Mononuclear cell (primary cell): ENCODE measurements around the gene PLEKHA6. TPM values are rescaled to one million over a fixed set of nuclear protein-coding genes. Genes with fewer than 3 reads are reported as not detected.

Experiments
- H3K27me3 ChIP-seq: 2 replicates; pipeline ENCODE4 v1.6.0; 2011; ENCODE audit warnings: low read length, control low read depth; ENCODE audit not compliant: insufficient read depth
- H3K4me1 ChIP-seq: 2 replicates; pipeline ENCODE4 v1.5.1; 2011; ENCODE audit warnings: mild to moderate bottlenecking, low read length, control low read depth; ENCODE audit not compliant: insufficient read depth
- H3K4me3 ChIP-seq: 2 replicates; pipeline ENCODE4 v1.5.1; 2011; ENCODE audit warnings: mild to moderate bottlenecking, low read length, moderate library complexity
- H3K9me3 ChIP-seq: 2 replicates; pipeline ENCODE4 v1.5.1; 2011; ENCODE audit warnings: low read depth, mild to moderate bottlenecking, control low read depth, low read length
- total RNA-seq: library from RNA; depleted of rRNA; stranded (reverse); fragments of >200 nt; gene quantifications from one replicate; pipeline ENCODE4 v1.2.3, GENCODE V29; 2012

Gene PLEKHA6
- total RNA-seq, 1 donor, result under 0.01 TPM

DNA sequence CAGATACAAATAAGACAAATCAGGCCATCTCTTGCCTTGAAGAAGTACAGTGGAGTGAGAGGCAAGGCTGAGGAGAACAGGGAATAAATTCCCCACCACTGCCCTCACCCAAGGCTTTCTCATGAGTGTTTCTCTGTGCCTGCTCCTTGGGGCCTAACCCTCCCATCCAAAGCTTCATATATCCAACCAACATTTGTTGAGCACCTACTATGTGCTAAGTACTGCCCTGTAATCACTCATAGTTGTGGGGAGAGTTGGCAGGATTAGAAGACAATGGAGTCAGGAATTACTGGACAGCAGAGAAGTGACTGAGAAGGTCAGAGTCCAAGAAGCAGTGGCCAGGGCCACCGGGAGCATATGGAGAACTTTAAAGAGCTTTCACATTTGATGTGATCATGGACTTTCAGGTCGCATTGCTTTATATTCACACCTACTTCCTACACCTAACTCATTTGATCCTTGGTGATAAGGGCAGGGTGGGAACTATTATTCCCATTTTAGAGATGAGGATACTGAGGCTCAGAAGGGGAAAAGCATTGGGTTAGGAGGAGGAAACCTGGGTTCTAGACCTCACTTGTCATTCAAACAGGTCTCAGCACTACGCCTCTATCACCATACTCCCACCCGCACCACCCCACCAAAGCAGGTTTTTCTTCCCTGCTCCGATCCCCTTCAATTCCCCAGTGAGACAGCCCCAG lies 6.4 kb downstream of the PLEKHA6 start:
- Histone ChIP-seq H3K9me3 (no peaks in the 10 kb centered on the region), H3K4me3 (no peak overlapping the region), H3K27me3 (no peaks in the 10 kb centered on the region), H3K4me1 (peaks cover 8% of the 10 kb centered on the region)

DNA sequence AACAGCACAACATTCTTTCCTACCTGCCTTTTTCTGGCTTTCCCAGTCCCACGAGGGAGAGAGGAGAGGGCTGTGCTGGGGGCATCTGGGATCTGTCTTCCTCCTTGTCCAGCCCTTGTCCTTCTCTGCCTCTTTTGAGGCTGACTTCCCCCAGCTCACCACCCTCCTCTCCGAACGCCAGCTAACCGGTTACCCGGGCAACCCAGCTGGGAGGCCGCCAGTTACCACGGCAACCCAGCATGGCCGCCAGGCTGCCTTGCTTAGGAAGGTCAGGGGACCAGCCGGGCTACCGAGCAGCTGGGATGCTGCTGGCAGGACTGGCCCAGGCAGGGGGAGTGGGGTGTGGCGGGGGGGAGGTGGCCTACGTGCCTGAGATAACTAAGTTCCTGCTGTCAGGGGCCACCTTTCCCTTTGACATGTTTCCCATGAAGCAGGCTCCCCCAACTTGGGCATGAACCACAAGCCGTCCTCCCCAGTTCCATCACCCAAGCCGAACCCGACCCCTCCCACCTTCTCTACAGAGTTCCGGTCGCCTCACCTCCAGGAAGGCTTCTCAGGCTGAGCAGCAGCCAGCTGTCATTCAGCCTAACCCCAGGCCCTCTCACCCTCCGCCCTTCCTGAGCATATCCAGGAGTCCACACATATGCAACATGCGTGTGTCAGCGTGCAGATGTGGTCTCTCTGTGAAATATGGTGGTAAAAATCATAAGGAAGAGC lies 8.7 kb downstream of the PLEKHA6 start:
- Histone ChIP-seq H3K4me1 (no peaks in the 10 kb centered on the region), H3K4me3 (no peak overlapping the region), H3K27me3 (no peaks in the 10 kb centered on the region), H3K9me3 (no peaks in the 10 kb centered on the region)

DNA sequence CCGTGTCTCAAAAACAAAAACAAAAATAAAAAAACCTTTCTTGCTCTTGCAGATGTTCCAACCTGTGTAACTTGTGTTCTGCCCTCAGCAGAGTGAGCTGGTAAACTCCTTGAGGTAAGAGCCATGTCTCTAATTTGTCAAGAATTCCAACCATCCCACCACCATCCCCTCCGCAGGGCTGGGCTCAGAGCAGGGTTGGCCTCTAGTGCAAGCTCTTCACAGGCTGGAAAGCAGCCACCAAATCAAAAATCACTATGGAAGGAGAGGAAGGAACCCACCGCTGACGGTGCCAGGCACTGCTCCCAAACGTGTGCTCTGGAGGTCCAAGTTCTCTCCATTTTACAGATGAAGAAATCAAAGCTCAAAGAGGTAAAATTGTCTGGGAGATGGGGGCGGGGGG lies 9.4 kb downstream of the PLEKHA6 start:
- Histone ChIP-seq H3K9me3 (no peaks in the 10 kb centered on the region), H3K4me3 (no peak overlapping the region), H3K27me3 (no peaks in the 10 kb centered on the region), H3K4me1 (no peaks in the 10 kb centered on the region)

DNA sequence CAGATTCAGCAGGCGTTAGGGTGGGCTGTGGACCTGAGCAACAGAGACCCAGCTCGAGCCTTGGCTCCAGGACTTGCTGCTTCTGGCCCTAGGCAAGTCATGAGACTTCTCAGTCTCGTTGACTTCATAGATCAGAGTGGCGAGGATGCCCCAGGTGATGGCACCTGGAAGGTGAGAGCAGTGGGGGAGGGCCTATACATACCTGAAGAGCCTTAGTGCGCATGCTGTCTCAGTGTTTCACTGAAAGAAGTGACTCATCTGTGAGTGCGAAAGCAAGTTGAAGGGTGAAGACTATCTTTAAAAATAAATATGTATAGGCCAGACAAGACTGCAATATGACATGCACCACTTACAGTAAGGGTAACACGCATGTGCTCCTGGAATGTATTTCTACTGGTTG lies 10.1 kb downstream of the PLEKHA6 start:
- no peaks in the 10 kb centered on the region for H3K27me3 ChIP-seq
- H3K4me1 ChIP-seq, result no peaks in the 10 kb centered on the region
- H3K4me3 ChIP-seq, result no peak overlapping the region
- H3K9me3 ChIP-seq, result no peaks in the 10 kb centered on the region

DNA sequence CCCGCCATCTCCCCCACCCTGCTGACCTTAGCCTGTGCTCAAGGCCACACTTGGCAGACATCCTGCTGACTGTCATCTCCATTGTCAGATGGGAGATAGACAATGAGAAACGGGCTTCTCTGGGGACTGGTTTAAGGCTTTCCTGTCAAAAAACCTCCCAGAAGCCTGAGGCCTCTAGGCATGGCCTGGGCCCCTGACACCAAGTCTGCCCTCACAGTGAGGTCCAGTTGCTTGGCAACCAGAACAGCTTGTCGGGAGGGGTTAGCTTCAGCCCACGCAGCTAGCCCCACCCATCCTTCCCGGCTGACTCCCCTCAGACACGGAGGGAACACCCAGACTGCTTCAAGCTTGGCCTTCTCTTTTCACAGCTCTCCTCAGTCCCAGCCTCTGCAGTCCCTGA lies 11.0 kb downstream of the PLEKHA6 start:
- Histone ChIP-seq H3K4me3 (no peak overlapping the region), H3K9me3 (no peaks in the 10 kb centered on the region), H3K27me3 (no peaks in the 10 kb centered on the region), H3K4me1 (no peaks in the 10 kb centered on the region)

DNA sequence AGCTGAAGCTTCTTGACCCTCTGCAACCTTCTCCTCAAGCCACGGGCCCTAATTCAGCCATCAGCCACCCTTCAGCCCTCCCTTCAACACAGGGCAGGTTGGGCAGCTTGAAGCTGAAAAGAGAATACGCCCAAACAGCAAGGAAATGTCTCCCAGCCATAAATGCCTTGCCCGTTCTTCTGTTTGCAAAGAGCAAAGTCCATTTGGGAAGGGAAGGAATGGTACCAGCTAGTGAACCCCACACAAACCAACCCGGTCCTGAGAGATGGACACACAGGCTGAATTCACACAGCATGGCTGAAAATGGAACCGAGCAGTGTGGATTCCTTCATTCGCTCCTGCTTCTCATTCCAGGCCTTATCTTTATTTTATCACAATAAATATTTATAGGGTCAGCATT lies 11.5 kb downstream of the PLEKHA6 start:
- Histone ChIP-seq H3K27me3 (no peaks in the 10 kb centered on the region), H3K9me3 (no peaks in the 10 kb centered on the region), H3K4me3 (no peak overlapping the region), H3K4me1 (no peaks in the 10 kb centered on the region)

DNA sequence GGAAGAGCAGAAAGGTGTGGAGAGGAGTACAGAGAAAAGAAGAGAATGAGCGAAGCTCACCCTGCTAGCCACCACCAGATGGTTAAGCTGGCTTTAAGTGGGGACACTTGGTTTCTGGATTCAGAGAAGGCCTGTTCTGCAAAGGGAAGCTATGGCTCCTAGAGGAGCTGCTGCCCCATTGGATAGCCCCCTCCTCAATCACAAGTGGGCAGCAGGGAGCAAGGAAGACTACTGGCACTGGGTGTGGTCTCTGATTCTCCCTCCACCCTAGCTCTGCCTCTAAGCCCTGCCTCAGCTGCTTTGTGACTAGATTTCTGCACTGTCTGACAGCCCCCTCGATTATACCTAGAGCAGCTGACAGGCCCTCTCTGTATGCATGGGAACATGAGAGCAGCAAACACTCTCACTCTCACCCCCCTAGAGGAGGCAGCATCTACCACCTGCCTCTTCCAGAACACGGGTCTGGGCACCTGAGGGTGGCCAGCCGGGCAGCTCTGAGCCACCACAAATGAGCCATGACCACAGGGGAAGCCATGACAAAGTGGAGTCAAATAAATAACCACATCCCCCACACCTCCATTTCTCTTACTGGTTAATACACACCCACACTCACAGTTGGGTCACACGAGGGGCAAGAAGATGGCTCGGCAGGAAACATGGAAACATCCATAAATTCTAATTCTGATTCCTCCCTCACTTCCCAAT lies 13.6 kb downstream of the PLEKHA6 start:
- Histone ChIP-seq H3K9me3 (no peaks in the 10 kb centered on the region), H3K4me1 (no peaks in the 10 kb centered on the region)

DNA sequence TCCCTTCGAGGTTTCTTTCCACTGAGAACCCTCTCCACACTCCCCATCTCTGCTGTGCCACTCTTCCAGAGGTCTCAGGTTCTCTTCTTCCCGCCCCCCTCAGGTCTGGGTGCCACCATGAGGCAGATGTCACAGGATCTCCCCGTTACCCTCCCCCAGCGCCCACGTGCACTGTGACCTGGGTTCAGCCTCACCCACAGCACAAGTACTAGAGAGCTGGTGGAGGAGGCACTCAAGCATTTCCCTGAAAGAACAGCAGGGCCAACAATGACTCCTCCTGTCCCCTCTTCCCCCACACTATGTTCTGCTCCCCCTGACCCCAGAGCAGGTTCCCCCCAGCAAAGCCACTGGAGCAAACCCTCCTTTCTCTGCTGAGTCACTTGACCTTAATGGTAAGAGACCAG lies 14.3 kb downstream of the PLEKHA6 start:
- H3K9me3 ChIP-seq, result no peaks in the 10 kb centered on the region
- H3K4me1 ChIP-seq, result no peaks in the 10 kb centered on the region
- no peak overlapping the region for H3K4me3 ChIP-seq
- no peaks in the 10 kb centered on the region for H3K27me3 ChIP-seq

More for the DNA sequence above, 13.6 kb downstream of the PLEKHA6 start:
- Histone ChIP-seq H3K4me3 (no peak overlapping the region), H3K27me3 (no peaks in the 10 kb centered on the region)

DNA sequence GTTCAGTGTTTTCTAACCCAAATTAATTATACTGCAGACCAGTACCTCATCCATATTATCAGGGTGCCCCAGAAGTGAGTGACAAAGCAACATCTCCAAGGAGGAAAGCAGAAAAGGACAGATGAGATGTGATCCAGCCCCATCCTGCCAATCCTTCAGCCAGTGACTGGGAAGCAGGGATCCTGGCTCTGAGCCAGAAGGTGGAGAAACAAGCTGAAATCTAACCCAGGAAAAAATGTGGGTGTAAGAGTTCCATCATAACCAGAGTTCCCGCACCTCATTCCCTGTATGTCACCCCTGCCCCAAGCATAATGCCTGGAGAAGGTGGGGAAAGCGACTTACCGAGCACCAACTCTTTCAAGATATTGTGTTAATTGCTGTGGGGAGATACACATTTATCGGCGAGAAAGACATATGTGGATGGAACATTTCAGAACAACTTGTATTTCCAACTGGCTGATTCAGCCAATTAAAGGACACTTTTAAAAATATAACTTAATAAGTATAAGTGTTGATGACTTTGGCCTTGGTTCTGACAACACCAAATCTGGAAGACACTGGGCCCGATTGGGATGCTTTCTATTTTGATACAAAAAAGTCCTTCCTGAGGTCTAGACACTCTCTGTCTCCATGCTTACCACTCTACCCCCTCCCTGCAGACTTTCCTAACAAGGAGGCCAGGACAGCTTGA lies 14.9 kb downstream of the PLEKHA6 start:
- Histone ChIP-seq H3K4me3 (no peak overlapping the region), H3K27me3 (no peaks in the 10 kb centered on the region), H3K9me3 (no peaks in the 10 kb centered on the region), H3K4me1 (no peaks in the 10 kb centered on the region)

DNA sequence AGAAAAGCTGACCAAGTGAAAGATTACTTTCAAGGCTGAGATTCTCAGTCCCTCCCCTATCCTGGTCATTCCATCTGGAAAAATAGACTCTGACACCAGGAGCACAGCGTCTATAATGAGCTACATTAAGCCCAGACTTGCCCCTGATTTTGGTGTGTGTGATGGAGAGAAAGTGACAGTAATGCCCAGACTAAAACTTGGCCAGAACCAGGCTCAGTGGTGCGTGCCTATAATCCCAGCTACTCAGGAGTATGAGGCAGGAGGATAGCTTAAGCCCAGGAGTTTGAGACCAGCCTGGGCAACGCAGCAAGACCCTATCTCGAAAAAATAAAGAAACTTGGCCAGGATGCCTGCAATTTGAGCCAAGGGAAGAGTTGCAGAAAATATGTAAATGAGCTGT lies 15.9 kb downstream of the PLEKHA6 start:
- H3K9me3 ChIP-seq, result no peaks in the 10 kb centered on the region
- no peak overlapping the region for H3K4me3 ChIP-seq
- no peaks in the 10 kb centered on the region for H3K4me1 ChIP-seq
- no peaks in the 10 kb centered on the region for H3K27me3 ChIP-seq

DNA sequence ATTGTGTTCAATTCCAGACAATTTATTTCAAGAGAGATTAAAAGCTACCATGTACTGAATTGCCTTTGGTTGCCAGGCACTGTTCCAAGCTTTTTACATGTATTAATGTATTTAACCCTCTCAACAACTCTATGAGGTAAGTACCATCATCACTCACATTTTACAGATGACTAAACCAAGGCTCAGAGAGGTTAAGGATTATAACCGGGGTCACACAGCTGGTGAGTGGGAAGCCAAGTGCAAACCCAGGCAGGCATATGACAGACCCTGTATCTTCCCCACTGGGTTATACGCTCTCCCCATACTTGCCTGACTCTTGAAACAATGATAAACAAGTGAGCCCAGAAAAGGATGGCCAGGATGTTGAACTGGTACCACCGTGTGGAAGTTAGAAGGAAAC lies 16.5 kb downstream of the PLEKHA6 start:
- H3K4me3 ChIP-seq, result no peak overlapping the region
- H3K9me3 ChIP-seq, result no peaks in the 10 kb centered on the region
- no peaks in the 10 kb centered on the region for H3K4me1 ChIP-seq
- no peaks in the 10 kb centered on the region for H3K27me3 ChIP-seq

DNA sequence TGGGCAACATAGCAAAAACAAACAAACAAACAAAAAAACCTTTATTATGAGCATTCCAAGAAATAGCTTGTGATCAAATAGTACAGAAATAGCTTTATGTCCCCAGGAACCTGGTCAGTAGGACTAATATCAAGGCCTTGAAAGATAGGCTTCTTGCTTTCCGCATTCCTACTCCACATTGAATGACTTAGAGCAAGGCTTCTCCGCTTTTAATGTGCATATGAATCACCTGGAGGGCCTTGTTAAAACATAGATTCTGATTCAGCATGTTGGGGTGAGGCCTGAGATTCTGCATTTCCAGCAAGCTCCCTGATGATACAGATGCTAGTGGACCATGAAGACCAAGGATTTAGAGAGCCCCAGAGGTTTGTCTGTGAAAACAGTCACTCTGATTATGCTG lies 17.4 kb downstream of the PLEKHA6 start:
- no peak overlapping the region for H3K4me3 ChIP-seq
- H3K9me3 ChIP-seq, result no peaks in the 10 kb centered on the region
- H3K27me3 ChIP-seq, result no peaks in the 10 kb centered on the region
- H3K4me1 ChIP-seq, result no peaks in the 10 kb centered on the region

DNA sequence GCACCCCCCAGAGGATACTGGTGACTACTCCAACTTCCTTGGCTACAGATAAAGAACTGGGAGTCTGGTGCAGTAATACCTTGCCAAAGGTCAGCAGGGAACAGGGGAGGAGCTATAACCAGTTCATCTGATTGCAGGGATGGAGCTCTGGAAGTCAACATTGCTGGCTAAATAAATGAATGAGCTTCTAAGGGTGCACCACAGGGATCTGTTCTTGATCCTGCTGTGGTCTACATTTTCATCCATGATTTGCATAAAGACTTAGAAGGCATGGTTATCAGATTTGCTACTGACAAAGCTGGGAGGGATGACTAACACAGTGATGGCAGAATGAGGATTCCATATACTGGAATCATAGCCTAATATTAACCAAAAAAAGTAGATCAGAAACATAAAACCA lies 18.3 kb downstream of the PLEKHA6 start:
- H3K27me3 ChIP-seq, result no peaks in the 10 kb centered on the region
- no peaks in the 10 kb centered on the region for H3K4me1 ChIP-seq
- H3K9me3 ChIP-seq, result no peaks in the 10 kb centered on the region
- no peak overlapping the region for H3K4me3 ChIP-seq

DNA sequence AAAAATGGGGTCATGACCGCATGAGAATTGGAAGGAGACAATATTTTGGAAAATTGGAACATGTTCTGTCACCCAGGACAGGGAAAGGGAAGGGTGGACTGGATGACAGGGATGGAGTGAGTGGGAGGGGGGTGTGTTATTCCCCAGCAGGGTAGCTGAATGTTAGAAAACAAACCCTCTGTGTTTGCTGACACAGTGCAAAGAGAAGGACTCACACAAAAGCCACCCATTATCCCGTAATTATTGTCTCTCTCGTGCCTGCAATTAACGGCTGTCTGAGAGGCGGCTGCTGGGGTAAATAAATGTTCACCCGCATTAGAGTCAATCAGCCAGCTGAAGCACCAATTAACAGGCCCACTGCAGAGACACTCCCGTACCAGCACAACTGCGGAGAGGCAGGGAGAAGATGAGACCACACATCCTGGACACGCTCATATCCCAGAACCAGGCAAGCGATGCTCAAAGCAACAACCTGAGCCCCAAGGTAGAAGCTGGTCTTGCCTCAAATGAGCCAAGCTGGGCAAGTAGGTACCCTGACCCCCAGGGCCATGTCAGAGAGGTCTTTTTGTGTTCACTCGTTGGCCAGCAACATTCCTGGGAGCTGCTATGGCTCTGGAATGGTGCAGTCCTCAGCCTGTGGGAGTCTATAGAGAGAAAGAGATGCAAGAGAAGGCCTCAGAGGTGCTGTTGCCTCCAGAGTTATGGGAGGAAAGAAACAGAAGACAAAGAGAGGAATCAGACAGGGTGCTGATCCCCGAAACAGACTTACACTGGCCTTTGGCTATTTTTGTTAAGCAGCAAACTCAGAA lies 19.4 kb downstream of the PLEKHA6 start:
- H3K4me3 ChIP-seq, result no peak overlapping the region
- H3K4me1 ChIP-seq, result no peaks in the 10 kb centered on the region
- H3K9me3 ChIP-seq, result no peaks in the 10 kb centered on the region
- H3K27me3 ChIP-seq, result no peaks in the 10 kb centered on the region
